ENCODE results near the gene DNAJC4.

Gene DNAJC4

DNA sequence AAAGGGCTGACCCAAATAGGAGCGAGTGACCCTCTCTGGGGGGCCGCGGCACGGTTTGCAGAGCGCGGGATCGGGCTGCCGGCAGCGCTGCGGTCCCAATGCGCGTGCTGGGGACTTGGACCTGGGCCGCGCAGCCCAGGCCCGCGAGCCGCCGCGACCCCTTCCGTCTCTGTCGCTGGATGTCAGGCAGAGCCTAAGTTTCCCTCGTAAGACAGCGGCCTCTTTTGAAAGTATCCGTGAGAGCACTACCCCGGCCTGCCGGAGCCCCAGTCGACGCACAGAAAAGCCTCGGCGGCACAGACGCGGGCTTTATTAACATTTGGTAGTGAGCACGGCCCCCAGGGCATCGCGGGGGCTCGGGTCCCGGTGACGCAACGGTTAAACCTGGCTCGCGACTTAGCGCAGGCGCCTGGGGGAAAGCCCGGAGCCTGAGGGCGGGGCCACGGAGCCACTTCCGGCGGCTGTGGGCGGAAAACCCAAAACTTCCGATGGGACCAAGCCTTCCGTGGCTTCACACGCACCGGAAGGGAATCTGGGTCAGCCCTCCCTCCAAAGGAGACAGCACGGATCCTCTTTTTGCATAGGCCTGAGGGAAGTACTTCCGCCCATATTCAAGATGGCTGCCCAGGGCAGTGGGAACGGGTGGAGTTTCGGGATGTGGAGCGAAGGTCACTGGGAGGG lies 39.3 kb downstream of the DNAJC4 start:
- TF ChIP-seq CTCF (IDR thresholded peaks at IDR 0.05; ENCODE audit: low read length, missing control alignments), result no peak
- peak overlapping the region; percentile 84 for H3K4me3 ChIP-seq (replicated peaks; ENCODE audit: low read depth, low read length)
- DNase-seq (ENCODE audit: low read depth), result peak; percentile 100

DNA sequence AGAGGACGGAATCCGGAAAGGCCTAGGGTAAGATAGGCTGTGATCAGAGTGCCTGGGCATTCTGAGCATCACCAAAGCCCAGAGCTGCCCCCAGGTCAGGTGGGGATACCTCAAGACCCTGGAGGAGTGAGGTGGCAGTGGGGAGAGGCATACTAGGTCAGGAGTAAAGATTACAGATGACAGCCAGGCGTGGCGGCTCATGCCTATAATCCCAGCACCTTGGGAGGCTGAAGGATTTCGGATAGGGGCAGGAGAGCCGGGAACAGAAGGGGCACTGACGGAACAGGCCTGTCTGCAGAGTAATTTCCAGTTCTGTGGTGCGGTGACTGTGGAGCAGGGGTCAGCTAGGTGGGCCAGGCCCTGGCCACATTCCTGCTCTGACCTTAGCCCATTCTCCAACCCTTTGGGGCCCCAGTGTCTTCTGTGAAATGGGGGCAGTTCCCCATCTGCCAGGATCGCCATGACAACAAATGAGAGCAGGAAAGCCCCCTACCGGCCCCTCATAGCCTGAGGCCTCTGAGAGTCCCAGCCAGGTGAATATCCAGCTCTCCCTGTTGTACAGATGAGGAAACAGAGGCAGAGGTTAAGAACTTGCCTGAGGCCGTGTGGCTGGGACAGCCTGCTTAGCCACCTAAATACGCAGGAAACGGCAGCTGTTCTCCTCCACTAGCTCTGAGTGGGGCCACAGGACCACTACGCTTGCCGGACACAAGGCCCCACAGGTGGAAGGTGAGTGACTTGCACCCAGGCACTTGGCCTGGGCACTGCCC lies 44.9 kb downstream of the DNAJC4 start:
- no peak for DNase-seq (ENCODE audit: low read depth)
- TF ChIP-seq CTCF (IDR thresholded peaks at IDR 0.05; ENCODE audit: low read length, missing control alignments), result no peak
- no peak overlapping the region for H3K4me3 ChIP-seq (replicated peaks; ENCODE audit: low read depth, low read length)

DNA sequence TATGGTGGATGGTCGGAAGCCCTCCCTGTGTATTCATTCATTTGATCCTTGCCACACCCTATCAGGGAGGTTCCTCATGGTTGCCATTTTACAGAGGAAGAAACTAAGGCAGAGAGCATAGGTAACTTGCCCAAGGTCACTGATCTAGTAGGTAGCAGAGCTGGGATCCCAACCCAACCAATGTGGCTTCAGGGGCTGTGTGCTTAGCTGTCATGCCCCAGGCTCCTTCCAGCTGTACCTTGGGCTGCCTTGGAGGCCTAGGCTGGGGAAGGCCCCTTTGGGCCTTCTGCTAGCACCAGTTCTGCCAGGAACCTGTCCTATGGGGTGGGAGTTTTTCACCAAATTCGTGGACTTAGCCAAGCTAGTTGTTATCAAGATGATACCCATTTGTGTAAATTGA lies 45.5 kb downstream of the DNAJC4 start:
- H3K4me3 ChIP-seq (replicated peaks; ENCODE audit: low read depth, low read length), result no peak overlapping the region
- DNase-seq (ENCODE audit: low read depth), result no peak
- TF ChIP-seq CTCF (IDR thresholded peaks at IDR 0.05; ENCODE audit: low read length, missing control alignments), result no peak

DNA sequence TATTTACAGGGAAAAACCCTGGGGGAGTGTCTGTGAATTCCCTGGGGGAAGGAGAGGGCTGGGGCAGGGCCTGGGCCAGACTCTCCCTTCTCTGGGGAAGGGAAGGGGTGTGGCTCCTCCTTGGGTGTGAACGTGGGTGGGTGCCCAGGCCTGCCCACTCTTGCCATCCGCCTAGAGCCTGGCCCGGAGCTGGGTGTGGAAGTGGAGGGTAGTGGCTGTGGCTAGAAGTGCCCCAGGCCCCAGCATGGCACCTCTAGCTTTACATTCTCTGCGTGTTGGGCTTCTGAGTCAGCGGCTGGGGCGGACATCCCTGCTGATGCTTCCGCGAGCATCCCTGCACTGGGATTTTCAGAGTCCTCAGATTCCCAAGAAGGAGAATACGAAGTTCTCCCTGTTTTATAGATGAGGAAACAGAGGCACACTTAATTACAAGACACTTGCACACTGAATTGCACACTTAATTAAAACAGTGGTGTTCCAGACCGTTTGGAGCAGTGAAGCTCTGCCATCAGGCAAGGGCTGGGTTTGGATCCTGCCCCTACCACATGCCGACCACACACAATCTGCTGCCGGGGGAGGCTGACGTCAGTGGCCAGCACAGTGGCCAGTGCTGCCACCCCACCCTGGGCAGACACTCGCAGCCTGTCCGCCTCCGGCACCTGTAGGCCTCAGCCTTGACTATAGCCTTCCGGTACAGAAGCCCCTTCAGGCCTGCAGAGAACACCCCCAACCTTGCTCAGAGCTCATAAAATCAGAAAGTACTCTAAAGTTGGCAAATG lies 46.5 kb downstream of the DNAJC4 start:
- TF ChIP-seq CTCF (IDR thresholded peaks at IDR 0.05; ENCODE audit: low read length, missing control alignments), result no peak
- no peak overlapping the region for H3K4me3 ChIP-seq (replicated peaks; ENCODE audit: low read depth, low read length)
- DNase-seq (ENCODE audit: low read depth), result no peak

DNA sequence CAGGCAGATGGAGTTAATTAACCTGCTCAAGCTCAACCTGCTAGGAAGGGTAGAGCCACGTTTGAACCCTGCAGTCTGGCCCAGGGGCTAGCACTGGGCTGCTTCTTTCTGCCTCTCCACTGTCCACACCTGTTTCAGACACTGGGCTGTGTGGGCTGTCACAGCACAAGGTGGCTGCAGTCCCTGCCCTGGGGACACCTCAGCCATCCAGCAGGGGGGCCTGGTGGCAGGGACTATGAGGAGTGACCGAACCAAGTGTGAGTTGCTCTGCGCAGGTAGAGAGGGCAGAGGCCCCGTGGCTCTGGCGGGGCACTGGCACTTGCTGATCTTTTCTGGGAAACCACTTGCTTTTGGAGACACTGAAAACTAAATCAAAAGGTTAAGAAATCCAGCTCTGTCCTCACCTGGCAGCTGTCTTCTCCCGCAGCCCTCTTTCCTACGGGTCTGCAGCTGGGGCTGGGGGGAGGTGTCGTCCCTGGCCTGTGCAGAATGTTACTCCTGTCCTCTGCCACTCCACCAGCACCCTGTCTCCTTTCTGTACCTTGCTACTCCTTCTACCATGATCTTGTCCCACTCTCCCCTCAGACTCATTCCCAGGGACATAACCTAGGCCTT lies 48.3 kb downstream of the DNAJC4 start:
- TF ChIP-seq CTCF (IDR thresholded peaks at IDR 0.05; ENCODE audit: low read length, missing control alignments), result no peak
- H3K4me3 ChIP-seq (replicated peaks; ENCODE audit: low read depth, low read length), result no peak overlapping the region
- DNase-seq (ENCODE audit: low read depth), result no peak

GRCh38 chr11:64281957-64282770 lies 51.8 kb downstream of the DNAJC4 start:
- no peak overlapping the region for H3K4me3 ChIP-seq (replicated peaks; ENCODE audit: low read depth, low read length)
- no peak for DNase-seq (ENCODE audit: low read depth)
- no peak for TF ChIP-seq CTCF (IDR thresholded peaks at IDR 0.05; ENCODE audit: low read length, missing control alignments)
